OCI-LY1 (cell line): ENCODE measurements around the gene ADAM12.

ENCODE experiments used
- EZH2 ChIP-seq: fragments of 200-600 bp; sonication (generic), shearing (Covaris generic); IDR thresholded peaks from 2 replicates; pipeline ENCODE4 v1.8.0; 2017; ENCODE audit warnings: borderline replicate concordance, mixed run types, mild to moderate bottlenecking, antibody characterized with exemption, low read length, moderate library complexity, mixed read lengths
- TF ChIP-seq, protein P1 (sequence below): fragments of 200-600 bp; sonication (generic), shearing (Covaris generic); IDR thresholded peaks from 2 replicates; pipeline ENCODE4 v1.5.1; 2017; ENCODE audit warnings: mild to moderate bottlenecking, antibody characterized with exemption, low read length, moderate library complexity, mixed read lengths

- TF ChIP-seq, protein P1, sequence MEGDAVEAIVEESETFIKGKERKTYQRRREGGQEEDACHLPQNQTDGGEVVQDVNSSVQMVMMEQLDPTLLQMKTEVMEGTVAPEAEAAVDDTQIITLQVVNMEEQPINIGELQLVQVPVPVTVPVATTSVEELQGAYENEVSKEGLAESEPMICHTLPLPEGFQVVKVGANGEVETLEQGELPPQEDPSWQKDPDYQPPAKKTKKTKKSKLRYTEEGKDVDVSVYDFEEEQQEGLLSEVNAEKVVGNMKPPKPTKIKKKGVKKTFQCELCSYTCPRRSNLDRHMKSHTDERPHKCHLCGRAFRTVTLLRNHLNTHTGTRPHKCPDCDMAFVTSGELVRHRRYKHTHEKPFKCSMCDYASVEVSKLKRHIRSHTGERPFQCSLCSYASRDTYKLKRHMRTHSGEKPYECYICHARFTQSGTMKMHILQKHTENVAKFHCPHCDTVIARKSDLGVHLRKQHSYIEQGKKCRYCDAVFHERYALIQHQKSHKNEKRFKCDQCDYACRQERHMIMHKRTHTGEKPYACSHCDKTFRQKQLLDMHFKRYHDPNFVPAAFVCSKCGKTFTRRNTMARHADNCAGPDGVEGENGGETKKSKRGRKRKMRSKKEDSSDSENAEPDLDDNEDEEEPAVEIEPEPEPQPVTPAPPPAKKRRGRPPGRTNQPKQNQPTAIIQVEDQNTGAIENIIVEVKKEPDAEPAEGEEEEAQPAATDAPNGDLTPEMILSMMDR, result no peak
- no peak for TF ChIP-seq EZH2
Observed at GRCh38 chr10:126357169-126357568, 31.1 kb downstream of the ADAM12 start.
